Lung (tissue), 12 donors: ENCODE data around the gene GPBAR1. TPM values are rescaled to one million over a fixed set of nuclear protein-coding genes. Genes with fewer than 3 reads are reported as not detected.
A peak's percentile ranks its signal among the peaks of the same experiment; 100 is the strongest.

Experiments used
- ATAC-seq: fragments of 200-7000 bp; cut with Tn5 transposase; one replicate; pipeline ENCODE4 v1.9.1; 2020; ENCODE audit warnings: moderate number of reproducible peaks; ENCODE audit not compliant: insufficient read depth, low FRiP score
- DNase-seq, 3 donors: peaks; one replicate each; pipeline ENCODE4 v3.0.0-alpha.2; 2013 to 2017
- H3K27ac ChIP-seq, 2 donors: one replicate each; pipeline ENCODE4 v1.5.1; 2013; ENCODE audit warnings: mild to moderate bottlenecking in 2 of 2, moderate library complexity in 2 of 2, control low read depth in 1 of 2, inconsistent platforms in 1 of 2, low read depth in 1 of 2, low read length in 1 of 2
- H3K27me3 ChIP-seq, 3 donors: one replicate each; pipeline ENCODE4 v1.5.1; 2013; ENCODE audit warnings: low read length in 2 of 3; ENCODE audit not compliant: control insufficient read depth in 3 of 3, insufficient read depth in 3 of 3
- H3K36me3 ChIP-seq, 4 donors: one replicate each; pipeline ENCODE4 v1.5.1; 2013; ENCODE audit warnings: low read length in 4 of 4, mild to moderate bottlenecking in 1 of 4, moderate library complexity in 1 of 4; ENCODE audit not compliant: control insufficient read depth in 4 of 4, insufficient read depth in 4 of 4
- H3K4me1 ChIP-seq, 5 donors: one replicate each; pipeline ENCODE4 v1.5.1; 2013; ENCODE audit warnings: low read length in 5 of 5, mild to moderate bottlenecking in 2 of 5, moderate library complexity in 1 of 5; ENCODE audit not compliant: control insufficient read depth in 5 of 5, insufficient read depth in 5 of 5
- H3K4me3 ChIP-seq: one replicate; pipeline ENCODE4 v1.5.1; 2013; ENCODE audit warnings: mild to moderate bottlenecking, control low read depth, moderate library complexity
- H3K9ac ChIP-seq, 2 donors: one replicate each; pipeline ENCODE4 v1.5.1; 2013; ENCODE audit warnings: low read length in 2 of 2, control low read depth in 1 of 2; ENCODE audit not compliant: insufficient read depth in 1 of 2
- H3K9me3 ChIP-seq, 4 donors: one replicate each; pipeline ENCODE4 v1.5.1; 2013; ENCODE audit warnings: low read length in 3 of 4, mild to moderate bottlenecking in 1 of 4, moderate library complexity in 1 of 4; ENCODE audit not compliant: control insufficient read depth in 4 of 4, insufficient read depth in 3 of 4
- CTCF ChIP-seq: IDR thresholded peaks from 2 replicates; pipeline ENCODE4 v1.5.1; 2012; ENCODE audit warnings: mild to moderate bottlenecking; ENCODE audit errors: control extremely low read depth, extremely low read depth
- WGBS, 2 donors: extraction: QIAGEN DNeasy Blood & Tissue Kit; methylation state at CpG; one replicate each; pipeline ENCODE4 v1.1.7; 2013; 5-methylcytosine and 5-hydroxymethylcytosine counted together
- polyA plus RNA-seq, 2 donors: library from polyadenylated mRNA; stranded (reverse); fragments of 200-250 nt; gene quantifications; one replicate each; pipeline ENCODE4 v1.2.1, GENCODE V29; 2013
- total RNA-seq, 2 donors: library from RNA; depleted of rRNA in 1 of 2; stranded (reverse); fragments of >200 nt in 1 of 2; gene quantifications; one replicate each; pipeline ENCODE4 v1.2.1, GENCODE V29; 2014 to 2021
- donor health status: control.
- donor health status: control.
- donor health status: Bipolar disorder and iron deficiency.
- donor health status: healthy.
- donor health status: DM: yes; HTN: yes; CAD: no.

Gene GPBAR1
- total and polyA plus RNA-seq, 4 donors = 0.60 to 3.3 (median 2.1) TPM

DNA sequence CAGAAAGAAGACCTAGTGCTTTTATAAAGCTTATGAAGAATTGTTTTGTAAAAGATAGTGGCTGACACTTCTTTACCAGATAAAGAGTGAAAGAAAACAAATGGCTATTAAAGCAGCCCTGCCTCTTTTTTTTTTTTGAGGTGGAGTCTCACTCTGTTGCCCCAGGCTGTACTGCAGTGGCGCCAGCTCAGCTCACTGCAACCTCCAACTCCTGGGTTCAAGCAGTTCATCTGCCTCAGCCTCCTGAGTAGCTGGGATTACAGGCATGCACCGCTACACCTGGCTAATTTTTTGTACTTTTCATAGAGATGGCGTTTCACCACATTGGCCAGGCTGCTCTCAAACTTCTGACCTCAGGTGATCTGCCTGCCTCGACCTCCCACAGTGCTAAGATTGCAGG lies 31.0 kb upstream of the GPBAR1 start:
- peaks cover 28 to 43% (median 36%) of the 10 kb centered on the region in 4 donors for H3K36me3 ChIP-seq
- H3K4me1 ChIP-seq = peaks cover 0 to 17% (median 4%) of the 10 kb centered on the region in 5 donors
- ATAC-seq = no peak
- WGBS, 2 donors = 82% methylated on average over 4 of the region's 4 CpGs
- no peaks in the 10 kb centered on the region for H3K9me3 ChIP-seq
- H3K9ac ChIP-seq = no peak overlapping the region
- H3K27ac ChIP-seq = peak overlapping the region in 1 of 2 donors; percentile 39
- no peak overlapping the region for H3K4me3 ChIP-seq
- no peaks in the 10 kb centered on the region for H3K27me3 ChIP-seq
- TF ChIP-seq CTCF = no peak
- no peak for DNase-seq

DNA sequence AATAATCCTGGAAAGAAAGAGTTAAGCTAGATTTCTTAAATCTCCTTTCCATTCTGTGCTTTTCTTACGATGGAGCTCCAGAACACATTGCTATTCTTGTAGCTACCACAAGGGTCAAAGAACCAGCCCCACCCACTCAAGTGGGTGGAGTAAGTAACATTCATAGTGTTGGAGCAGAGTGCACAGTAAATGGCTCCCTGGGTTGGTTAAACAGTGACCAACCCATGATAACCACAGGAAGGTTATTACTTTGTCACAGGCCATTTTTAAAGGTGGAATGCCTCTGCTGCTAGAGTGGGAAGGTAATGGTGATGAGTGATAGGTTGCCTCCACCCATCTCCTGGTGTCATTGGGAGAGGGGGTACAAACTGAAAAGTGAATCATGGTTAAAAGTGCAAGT lies 29.9 kb upstream of the GPBAR1 start:
- peaks cover 32 to 49% (median 41%) of the 10 kb centered on the region in 4 donors for H3K36me3 ChIP-seq
- WGBS, 2 donors = 5 to 6% methylated on average over 1 of the region's 1 CpG
- no peak overlapping the region for H3K9ac ChIP-seq
- H3K27me3 ChIP-seq = no peaks in the 10 kb centered on the region
- DNase-seq (no peak), ATAC-seq (no peak)
- no peak for TF ChIP-seq CTCF
- H3K27ac ChIP-seq = no peak overlapping the region
- H3K4me3 ChIP-seq = no peak overlapping the region
- no peaks in the 10 kb centered on the region for H3K9me3 ChIP-seq
- peaks cover 0 to 17% (median 6%) of the 10 kb centered on the region in 5 donors for H3K4me1 ChIP-seq

- Histone ChIP-seq H3K27ac (no peak overlapping the region), H3K4me3 (no peak overlapping the region), H3K4me1 (peaks cover 0 to 15% (median 6%) of the 10 kb centered on the region in 5 donors), H3K9ac (no peak overlapping the region), H3K9me3 (no peaks in the 10 kb centered on the region), H3K27me3 (no peaks in the 10 kb centered on the region), H3K36me3 (peaks cover 33 to 53% (median 38%) of the 10 kb centered on the region in 4 donors)
- TF ChIP-seq CTCF = no peak
- 87 to 96% methylated on average over 4 of the region's 4 CpGs for WGBS, 2 donors
- no peak for ATAC-seq
- no peak for DNase-seq
These were observed 27.3 kb upstream of the GPBAR1 start for GRCh38 chr2:218233543-218233942.

- H3K27me3 ChIP-seq = no peaks in the 10 kb centered on the region
- H3K9me3 ChIP-seq = no peaks in the 10 kb centered on the region
- no peak overlapping the region for H3K4me3 ChIP-seq
- H3K4me1 ChIP-seq = peaks cover 0 to 11% (median 6%) of the 10 kb centered on the region in 5 donors
- no peak overlapping the region for H3K27ac ChIP-seq
- no peak overlapping the region for H3K9ac ChIP-seq
- ATAC-seq = no peak
- H3K36me3 ChIP-seq = peaks cover 38 to 55% (median 43%) of the 10 kb centered on the region in 4 donors
- DNase-seq = no peak
- TF ChIP-seq CTCF = no peak
- 49 to 58% methylated on average over 3 of the region's 3 CpGs for WGBS, 2 donors
These were observed 26.3 kb upstream of the GPBAR1 start for GRCh38 chr2:218234521-218234920.
